Transverse colon (tissue), 4 donors: ENCODE measurements around the gene SLC35A3.

Experiments used
- POLR2A ChIP-seq: fragments of 450-650 bp; IDR thresholded peaks from one replicate; pipeline ENCODE4 v1.6.1; 2016; ENCODE audit warnings: antibody characterized with exemption, mild to moderate bottlenecking, moderate library complexity
- POLR2AphosphoS5 ChIP-seq, 3 donors: sonication (generic); formaldehyde crosslinking; IDR thresholded peaks; one replicate each; pipeline ENCODE4 v1.6.1; 2016; ENCODE audit warnings: antibody characterized with exemption in 3 of 3
- TF ChIP-seq, protein P1 (sequence below), 5 experiments: fragments of 200-600 bp in 3 of 5; fragments of 450-650 bp in 2 of 5; sonication (generic) in 3 of 5; IDR thresholded peaks; 1 replicate in 2 of 5; 2 replicates in 3 of 5; pipeline ENCODE4 v1.5.1; 2016 to 2017; ENCODE audit warnings: antibody characterized with exemption in 5 of 5, inconsistent platforms in 3 of 5, mild to moderate bottlenecking in 2 of 5, moderate library complexity in 1 of 5

DNA sequence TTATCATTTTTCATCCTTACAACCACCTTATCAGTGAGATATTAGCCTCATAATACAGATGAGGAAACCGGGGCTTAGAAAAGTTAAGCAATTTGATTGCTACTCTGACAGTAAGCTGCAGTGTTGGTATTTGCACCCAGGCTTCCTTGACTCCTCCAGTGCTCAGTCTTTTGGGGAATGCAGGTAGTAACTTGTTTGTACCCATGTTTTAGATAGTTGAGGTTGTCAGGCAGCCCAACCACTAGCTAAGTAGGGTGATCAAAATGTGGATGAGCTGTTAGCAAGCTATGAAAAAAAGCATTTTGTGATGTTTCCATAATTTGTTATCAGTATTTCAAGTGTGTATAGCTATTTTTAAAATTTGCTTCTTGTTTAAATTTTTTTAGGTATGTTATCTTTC, 82.1 kb downstream of the SLC35A3 start:
- TF ChIP-seq, protein P1, sequence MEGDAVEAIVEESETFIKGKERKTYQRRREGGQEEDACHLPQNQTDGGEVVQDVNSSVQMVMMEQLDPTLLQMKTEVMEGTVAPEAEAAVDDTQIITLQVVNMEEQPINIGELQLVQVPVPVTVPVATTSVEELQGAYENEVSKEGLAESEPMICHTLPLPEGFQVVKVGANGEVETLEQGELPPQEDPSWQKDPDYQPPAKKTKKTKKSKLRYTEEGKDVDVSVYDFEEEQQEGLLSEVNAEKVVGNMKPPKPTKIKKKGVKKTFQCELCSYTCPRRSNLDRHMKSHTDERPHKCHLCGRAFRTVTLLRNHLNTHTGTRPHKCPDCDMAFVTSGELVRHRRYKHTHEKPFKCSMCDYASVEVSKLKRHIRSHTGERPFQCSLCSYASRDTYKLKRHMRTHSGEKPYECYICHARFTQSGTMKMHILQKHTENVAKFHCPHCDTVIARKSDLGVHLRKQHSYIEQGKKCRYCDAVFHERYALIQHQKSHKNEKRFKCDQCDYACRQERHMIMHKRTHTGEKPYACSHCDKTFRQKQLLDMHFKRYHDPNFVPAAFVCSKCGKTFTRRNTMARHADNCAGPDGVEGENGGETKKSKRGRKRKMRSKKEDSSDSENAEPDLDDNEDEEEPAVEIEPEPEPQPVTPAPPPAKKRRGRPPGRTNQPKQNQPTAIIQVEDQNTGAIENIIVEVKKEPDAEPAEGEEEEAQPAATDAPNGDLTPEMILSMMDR (IDR thresholded peaks at IDR 0.05), result no peak
- TF ChIP-seq POLR2A (no peak), POLR2AphosphoS5 (IDR thresholded peaks at IDR 0.05) (no peak)
